Stimulated activated CD4-positive, alpha-beta T cell treated with anti-CD3 and anti-CD28 coated beads, TNF-alpha, amount 100 ng/mL, for 4 hours (primary cell): ENCODE results near the gene NOMO2.
"Not testable (repeated sequence)": the region's sequence is repeated elsewhere in the genome, so short reads cannot be mapped to it uniquely, and the experiment has no call there.

ENCODE experiments used
- DNase-seq, 3 experiments: peaks; one replicate each; pipeline ENCODE4 v3.0.0-alpha.2; 2020; ENCODE audit warnings: low read depth in 3 of 3

NOMO2 gene

DNA sequence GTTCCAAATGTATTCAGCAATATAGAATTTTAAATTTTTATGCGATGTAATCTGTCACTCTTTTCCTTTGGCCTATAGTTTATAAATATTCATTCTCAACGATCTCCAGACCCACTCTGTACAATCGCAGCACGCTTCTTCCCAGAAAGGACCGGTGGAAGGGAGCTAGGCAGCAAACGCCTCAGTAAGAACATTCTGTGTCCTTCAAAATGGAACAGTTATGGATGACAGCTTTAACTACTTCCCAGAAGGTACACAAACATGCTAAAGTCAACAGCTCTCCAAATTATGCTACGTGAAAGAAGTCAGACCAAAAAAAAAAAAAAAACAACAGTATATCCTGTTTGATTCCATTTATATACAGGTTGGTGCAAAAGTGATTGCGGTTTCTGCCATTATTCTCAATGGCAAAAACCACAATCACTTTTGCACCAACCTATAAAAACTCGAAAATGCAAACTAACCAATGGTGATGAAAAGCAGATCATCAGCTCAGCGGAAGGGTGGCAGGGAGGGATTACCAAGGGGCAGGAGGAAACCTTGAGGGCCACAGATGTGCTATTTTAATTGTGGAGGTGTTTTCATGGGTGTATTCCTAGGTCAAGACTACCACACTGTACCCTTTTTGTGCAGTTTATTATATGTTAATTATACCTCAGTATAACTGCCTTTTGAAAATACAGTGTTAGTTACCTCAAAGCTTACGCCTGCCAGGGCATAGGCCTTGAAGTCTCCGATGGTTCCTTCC is 43.2 kb downstream of the NOMO2 start:
- not testable (repeated sequence) for DNase-seq

DNA sequence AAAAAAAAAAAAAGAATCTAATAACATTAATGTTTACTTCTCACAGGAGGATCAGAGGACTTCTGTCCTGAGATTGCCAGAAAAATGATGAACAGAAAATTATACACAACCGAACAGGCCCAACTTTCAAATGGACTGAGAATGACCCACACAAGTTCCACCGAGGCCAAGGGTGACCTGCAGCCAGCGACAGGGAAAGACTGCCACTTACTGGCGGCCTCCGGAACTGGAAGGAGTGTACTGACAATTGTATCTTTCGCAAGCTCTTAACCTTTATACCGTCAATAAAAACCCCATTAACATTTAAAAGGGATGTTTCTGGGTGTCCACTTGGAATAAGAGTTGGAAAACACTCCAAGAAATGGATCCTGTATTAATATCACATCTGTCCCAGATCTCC is 63.5 kb downstream of the NOMO2 start:
- DNase-seq: not testable (repeated sequence)

DNA sequence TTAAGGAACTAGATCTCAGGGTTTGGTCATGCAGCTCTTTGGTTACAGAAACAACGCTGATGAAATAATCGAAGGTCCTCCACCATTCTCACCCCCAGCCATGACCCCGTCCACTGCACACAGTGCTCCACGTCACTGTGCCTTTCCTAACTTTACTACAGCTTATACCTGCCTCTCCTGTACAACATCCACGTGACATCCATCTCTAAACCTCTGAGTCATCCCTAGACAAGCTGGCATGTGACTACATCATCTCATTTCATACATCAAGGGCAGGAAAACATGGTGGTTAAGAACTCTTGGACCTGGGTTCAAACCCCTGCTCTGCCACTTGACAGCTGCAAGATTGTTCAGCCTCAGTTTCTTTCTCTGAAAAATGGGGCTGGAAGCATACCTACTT is 64.9 kb downstream of the NOMO2 start:
- DNase-seq: not testable (repeated sequence)

DNA sequence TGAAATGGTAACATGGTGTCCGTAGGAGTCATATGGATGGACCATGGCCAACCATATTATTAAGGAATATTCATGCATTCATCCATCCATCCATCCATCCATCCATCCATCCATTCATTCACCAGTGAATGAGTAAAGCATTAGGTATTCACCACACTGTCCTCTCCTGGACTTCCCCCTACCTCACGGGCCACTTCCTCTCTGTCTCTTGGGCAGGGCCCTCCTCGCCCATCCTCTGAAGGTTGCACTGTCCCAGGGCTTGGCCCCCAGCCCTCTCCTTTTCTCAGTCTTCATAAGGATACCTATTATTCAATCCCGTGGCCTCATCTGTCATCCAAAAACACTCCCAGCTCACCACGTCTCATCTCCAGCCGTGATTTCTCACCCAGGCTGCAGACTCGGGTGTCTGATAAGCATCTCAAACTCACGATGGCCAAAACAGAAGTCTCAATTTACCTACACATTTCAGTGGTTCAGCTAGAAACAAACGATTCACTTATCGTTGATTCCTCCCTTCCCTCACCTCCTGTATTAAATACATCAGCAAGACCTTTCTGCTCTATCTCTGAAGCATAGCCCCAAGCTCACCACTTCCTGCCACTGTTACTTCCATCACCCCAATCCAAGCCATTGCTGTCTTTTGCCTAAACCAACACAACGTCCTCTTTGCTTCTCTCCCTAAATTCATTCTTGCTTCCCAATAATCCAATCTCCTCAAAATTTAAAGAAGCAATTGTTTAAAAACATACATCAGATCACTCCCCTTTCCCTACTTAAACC is 69.6 kb downstream of the NOMO2 start:
- DNase-seq: not testable (repeated sequence)

DNA sequence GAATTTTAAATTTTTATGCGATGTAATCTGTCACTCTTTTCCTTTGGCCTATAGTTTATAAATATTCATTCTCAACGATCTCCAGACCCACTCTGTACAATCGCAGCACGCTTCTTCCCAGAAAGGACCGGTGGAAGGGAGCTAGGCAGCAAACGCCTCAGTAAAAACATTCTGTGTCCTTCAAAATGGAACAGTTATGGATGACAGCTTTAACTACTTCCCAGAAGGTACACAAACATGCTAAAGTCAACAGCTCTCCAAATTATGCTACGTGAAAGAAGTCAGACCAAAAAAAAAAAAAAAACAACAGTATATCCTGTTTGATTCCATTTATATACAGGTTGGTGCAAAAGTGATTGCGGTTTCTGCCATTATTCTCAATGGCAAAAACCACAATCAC is 125.9 kb downstream of the NOMO2 start:
- not testable (repeated sequence) for DNase-seq

DNA sequence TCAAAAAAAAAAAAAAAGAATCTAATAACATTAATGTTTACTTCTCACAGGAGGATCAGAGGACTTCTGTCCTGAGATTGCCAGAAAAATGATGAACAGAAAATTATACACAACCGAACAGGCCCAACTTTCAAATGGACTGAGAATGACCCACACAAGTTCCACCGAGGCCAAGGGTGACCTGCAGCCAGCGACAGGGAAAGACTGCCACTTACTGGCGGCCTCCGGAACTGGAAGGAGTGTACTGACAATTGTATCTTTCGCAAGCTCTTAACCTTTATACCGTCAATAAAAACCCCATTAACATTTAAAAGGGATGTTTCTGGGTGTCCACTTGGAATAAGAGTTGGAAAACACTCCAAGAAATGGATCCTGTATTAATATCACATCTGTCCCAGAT is 146.1 kb downstream of the NOMO2 start:
- not testable (repeated sequence) for DNase-seq

DNA sequence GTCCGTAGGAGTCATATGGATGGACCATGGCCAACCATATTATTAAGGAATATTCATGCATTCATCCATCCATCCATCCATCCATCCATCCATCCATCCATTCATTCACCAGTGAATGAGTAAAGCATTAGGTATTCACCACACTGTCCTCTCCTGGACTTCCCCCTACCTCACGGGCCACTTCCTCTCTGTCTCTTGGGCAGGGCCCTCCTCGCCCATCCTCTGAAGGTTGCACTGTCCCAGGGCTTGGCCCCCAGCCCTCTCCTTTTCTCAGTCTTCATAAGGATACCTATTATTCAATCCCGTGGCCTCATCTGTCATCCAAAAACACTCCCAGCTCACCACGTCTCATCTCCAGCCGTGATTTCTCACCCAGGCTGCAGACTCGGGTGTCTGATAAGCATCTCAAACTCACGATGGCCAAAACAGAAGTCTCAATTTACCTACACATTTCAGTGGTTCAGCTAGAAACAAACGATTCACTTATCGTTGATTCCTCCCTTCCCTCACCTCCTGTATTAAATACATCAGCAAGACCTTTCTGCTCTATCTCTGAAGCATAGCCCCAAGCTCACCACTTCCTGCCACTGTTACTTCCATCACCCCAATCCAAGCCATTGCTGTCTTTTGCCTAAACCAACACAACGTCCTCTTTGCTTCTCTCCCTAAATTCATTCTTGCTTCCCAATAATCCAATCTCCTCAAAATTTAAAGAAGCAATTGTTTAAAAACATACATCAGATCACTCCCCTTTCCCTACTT is 152.2 kb downstream of the NOMO2 start:
- DNase-seq: not testable (repeated sequence)

DNA sequence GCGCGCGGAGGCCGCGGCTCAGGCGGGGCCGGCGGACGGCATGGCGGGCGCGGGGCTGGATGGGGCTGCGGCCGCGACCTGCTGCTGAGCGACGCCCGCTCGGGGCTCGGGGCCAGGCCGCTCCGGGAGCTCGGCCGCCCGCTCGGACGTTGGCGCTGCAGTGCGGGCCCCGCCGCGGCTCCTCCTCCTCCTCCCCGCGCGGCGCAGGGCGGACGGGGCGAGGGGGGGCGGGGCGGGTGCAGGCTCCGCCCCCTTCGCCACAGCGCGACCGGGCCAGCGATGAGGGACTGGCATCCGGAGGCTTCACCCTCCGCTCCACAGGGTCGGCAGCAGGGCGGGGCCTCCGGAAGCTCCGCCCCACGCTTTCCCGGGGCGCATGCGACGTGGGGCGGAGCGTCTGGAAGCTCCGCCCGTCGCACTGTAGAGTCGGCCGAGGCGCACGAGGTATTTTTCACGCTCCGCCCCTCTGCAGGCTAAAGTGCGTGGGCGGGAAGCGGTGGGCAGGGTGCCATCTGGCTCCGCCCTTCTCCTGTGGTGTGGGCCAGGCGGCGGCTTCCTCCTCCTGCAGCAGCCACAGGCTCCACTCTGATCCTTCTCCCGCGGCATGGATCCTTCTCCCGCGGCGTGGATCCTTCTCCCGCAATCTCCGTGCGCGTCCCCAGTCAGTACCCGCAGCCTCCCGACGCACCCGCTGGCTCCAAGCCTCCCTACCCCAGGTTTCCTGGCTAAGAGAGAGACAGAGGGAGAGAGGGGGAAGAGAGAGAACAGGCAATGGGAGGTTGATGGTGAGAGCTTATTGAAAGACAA is 159.8 kb downstream of the NOMO2 start:
- not testable (repeated sequence) for DNase-seq

DNA sequence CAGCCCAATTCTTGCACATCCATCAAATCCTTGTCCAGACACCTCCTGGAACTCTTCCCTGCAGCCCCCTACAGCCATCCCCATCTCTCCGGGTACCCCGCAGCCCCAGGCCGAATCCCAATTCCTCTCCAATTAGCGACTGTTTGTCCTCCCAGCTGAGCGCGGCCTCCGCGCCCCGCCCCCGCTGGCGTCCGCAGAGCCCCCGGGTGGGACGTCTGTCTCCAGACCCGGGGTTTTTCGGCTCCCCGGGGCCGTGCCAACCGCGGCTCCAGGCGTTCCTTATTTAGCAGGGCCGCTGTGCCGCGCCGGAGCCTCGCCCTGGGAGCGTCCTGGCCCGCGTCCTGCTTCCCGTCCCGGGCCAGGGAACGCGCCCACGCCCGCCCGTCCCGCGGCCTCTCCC is 160.7 kb downstream of the NOMO2 start:
- peak in 1 of 3 experiments; percentile 5 for DNase-seq

DNA sequence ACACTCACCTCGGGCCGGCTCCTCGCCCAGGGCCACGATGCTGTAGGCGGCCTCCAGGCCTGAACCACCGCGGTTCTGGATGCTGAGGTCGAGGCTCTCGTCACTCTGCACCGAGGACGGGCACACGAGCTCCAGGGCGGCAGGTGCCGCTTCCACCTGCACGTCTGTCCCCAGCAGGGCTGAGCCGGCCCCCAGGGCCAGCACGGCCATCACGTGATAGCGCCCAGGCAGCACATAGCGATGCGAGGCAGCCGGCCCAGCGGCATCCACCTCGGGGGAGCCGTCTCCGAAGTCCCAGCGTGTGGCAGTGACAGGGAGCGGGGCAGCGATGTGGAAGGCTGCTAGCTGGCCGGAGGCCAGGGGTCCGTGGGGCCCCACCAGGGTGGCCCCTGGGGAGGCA is 167.5 kb downstream of the NOMO2 start:
- DNase-seq: not testable (repeated sequence)

DNA sequence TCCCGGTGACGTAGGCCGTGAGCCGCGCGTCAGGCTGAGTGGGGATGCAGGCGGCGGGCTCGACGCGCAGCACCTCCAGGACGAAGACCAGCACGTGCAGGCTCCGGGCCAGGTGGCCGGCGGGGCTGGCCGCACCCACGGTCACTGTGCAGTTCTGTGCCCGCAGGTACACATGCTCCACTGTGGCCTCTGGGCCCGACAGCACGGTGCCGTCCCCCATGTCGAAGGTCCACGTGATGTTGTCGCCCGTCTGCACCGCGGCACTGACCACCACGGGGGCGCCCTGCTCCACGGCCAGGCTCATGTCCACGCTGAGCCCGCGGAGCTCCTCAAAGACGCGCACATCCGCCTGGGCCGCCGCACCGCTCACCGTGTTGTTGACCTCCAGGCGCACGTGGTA is 174.1 kb downstream of the NOMO2 start:
- not testable (repeated sequence) for DNase-seq

DNA sequence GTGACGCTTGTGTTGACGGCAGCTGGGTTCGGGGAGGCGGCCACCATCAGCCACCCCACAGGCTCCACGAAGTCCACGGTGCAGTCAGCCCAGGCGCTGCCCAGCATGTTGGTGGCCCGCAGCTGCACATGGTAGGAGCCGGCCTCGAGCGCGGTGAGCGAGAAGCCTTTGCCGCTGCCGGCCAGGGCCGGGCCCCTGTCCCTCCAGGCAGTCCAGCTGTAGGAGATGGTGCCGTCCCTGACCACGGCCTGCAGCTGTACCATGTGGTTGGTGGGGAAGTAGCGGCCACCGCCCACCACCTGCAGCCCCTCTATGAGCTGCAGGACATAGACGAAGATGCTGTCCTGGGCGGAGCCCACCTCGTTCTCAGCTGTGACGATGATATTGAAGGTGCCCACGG is 175.4 kb downstream of the NOMO2 start:
- DNase-seq: not testable (repeated sequence)

DNA sequence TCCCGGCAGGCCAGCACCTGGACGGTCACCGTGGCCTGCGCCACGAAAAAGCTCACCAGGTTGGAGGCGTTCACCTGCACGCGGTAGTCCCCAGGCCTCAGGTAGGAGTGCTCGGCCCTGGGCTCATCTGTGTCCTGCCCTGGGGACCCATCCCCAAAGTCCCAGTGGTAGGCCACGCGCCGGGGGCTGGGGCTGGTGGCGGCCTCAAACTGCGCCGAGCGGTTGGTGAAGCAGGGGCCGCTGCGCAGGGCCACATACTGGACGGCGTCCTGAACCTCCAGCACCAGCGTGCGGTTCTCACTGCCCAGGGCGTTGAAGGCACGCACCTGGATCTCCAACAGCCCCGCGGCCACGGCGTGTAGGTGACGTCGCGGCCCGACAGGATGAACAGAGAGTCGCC is 176.6 kb downstream of the NOMO2 start:
- DNase-seq: not testable (repeated sequence)

DNA sequence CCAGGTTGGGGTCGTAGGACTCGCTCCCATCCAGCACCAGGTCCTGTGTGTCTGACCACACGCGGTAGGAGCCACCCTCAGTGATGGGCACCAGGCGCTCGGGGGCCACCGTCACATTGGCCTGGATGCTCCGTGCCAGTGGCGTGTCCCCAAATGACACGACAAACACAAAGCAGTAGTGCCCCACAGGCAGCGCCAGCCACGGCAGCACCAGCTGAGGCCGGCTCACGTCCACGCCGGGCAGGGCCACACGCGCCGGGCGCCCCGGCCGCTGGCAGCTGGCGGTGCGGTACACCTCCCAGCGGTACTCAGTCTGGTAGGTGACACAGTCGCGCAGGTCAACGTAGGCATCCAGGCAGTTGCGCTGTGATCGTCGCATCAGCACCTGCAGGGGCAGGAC is 177.0 kb downstream of the NOMO2 start:
- not testable (repeated sequence) for DNase-seq

DNA sequence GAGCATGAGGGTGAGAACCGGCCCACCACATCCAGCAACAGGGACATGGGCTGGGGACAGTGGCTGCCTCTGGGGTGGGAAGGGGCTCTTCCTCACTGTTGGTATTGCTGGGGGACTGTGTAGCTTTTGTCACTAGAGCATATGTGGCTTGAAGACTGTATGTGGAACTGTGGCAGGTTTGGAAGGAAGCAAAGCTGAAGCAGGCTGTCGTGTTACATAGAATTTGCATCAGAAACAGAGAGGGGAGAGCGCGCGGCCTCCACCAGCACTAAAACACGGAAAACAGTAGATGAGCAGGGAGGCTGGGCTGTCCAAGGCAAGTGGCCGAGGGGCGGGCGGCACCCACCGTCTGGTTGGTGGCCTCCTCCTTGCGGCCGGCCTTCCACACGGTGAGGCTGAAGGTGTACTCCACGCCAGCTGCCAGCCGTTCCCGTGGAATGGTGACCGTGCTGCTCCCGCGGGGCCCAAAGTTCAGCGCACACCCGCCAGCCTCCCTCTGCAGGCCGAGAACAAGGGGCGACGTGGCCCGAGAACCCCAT is 177.7 kb downstream of the NOMO2 start:
- not testable (repeated sequence) for DNase-seq

DNA sequence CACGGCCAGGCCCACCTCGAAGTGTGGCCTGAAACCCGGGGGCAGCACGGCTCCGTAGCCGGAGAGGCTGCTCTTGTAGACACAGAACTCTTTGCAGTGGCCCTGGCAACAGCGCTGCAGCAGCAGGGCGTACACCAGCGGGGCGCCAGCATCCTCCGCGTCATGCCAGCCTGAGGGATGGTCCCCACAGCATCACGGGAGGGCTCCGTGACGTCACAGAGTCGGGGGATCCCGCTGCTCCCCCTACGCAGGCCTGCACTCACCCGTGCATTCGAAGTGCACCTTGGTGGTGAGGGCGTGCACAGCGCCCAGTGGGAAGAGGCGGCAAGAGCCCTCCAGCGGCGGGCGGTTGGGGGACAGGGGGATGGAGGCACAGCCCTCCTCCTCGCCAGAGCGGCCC is 179.2 kb downstream of the NOMO2 start:
- not testable (repeated sequence) for DNase-seq
